HepG2 (cell line): Measurements from ENCODE around the gene CHADL. TPM values are rescaled to one million over a fixed set of nuclear protein-coding genes. Genes with fewer than 3 reads are reported as not detected.

Experiments used
- ATAC-seq: fragments of 200-7000 bp; cut with Tn5 transposase; 3 replicates; pipeline ENCODE4 v1.9.1; 2020; ENCODE audit warnings: mild to moderate bottlenecking, moderate library complexity
- BruUV-seq: library from RNA; stranded (reverse); fragments of 400-500 nt; replicated peaks from 2 replicates; lab custom pipeline; 2021; lab: Mats Ljungman, UMichigan
- CTCF ChIA-PET: fragments of 300-600 bp; formaldehyde crosslinking; extraction: SDS; loops from one replicate; lab custom pipeline; 2021; ENCODE audit warnings: low total read pairs, inconsistent platforms, low intra/inter-chr PET ratio; lab: Yijun Ruan, JAX
- POLR2A ChIA-PET: fragments of 350-600 bp; sonication (Branson Sonifier 250); formaldehyde crosslinking; loops from one replicate; lab custom pipeline; 2020; ENCODE audit warnings: antibody characterized with exemption, inconsistent platforms; lab: Yijun Ruan, JAX
- DNase-seq: peaks from one replicate; pipeline ENCODE4 v3.0.0-alpha.2; 2015; ENCODE audit warnings: low spot score
- FAIRE-seq: peaks from 3 replicates; lab custom pipeline; 2011; peaks lifted over from hg19 to GRCh38; lab: Jason Lieb, UNC
- H2AFZ ChIP-seq: one replicate; pipeline ENCODE4 v1.6.1; 2011; ENCODE audit warnings: low read length, inconsistent platforms
- H3K27ac ChIP-seq: fragments of 300-600 bp; 3 replicates; pipeline ENCODE4 v1.8.0; 2011; ENCODE audit warnings: mixed run types, mild to moderate bottlenecking, mixed read lengths, low read length, inconsistent platforms; ENCODE audit not compliant: insufficient read depth; ENCODE audit errors: extremely low read length
- H3K27me3 ChIP-seq, 2 experiments: fragments of 200-600 bp in 1 of 2; 2 replicates in 1 of 2; 3 replicates in 1 of 2; pipeline versions ENCODE4 v1.6.0 to v1.8.0; 2011; ENCODE audit warnings: low read length in 2 of 2, mild to moderate bottlenecking in 2 of 2, moderate library complexity in 2 of 2, inconsistent platforms in 1 of 2; ENCODE audit not compliant: insufficient read depth in 2 of 2, control insufficient read depth in 1 of 2
- H3K36me3 ChIP-seq, 2 experiments: fragments of 200-600 bp in 1 of 2; replicated peaks in 1 of 2; 2 replicates in 1 of 2; 3 replicates in 1 of 2; pipeline versions ENCODE4 v1.5.1 to v1.8.0; 2011; ENCODE audit warnings: low read length in 2 of 2, inconsistent platforms in 1 of 2; ENCODE audit not compliant: insufficient read depth in 2 of 2, control insufficient read depth in 1 of 2
- H3K4me1 ChIP-seq: 2 replicates; pipeline ENCODE4 v1.5.1; 2012; ENCODE audit warnings: low read length, inconsistent platforms; ENCODE audit not compliant: insufficient read depth
- H3K4me2 ChIP-seq: 2 replicates; pipeline ENCODE4 v1.6.0; 2011; ENCODE audit warnings: low read depth, low read length, inconsistent platforms
- H3K4me3 ChIP-seq, 3 experiments: fragments of 200-600 bp in 1 of 3; sonication (generic), shearing (Covaris generic) in 1 of 3; replicated peaks in 1 of 3; 2 replicates each; pipeline ENCODE4 v1.5.1; 2011 to 2016; ENCODE audit warnings: low read length in 3 of 3, inconsistent platforms in 2 of 3, low read depth in 2 of 3, mild to moderate bottlenecking in 2 of 3, control low read depth in 1 of 3, mixed read lengths in 1 of 3; ENCODE audit not compliant: insufficient read depth in 1 of 3
- H3K79me2 ChIP-seq: one replicate; pipeline ENCODE4 v1.6.1; 2011; ENCODE audit warnings: low read length, inconsistent platforms; ENCODE audit not compliant: insufficient read depth
- H3K9ac ChIP-seq: 2 replicates; pipeline ENCODE4 v1.6.0; 2011; ENCODE audit warnings: mild to moderate bottlenecking, low read depth, low read length, inconsistent platforms; ENCODE audit not compliant: insufficient read depth
- H3K9me3 ChIP-seq: 2 replicates; pipeline ENCODE4 v1.5.1; 2012; ENCODE audit warnings: mild to moderate bottlenecking, low read length
- H4K20me1 ChIP-seq: 2 replicates; pipeline ENCODE4 v1.6.0; 2011; ENCODE audit warnings: inconsistent platforms, mild to moderate bottlenecking, low read length, moderate library complexity; ENCODE audit not compliant: insufficient read depth
- ARNT ChIP-seq: fragments of 450-650 bp; IDR thresholded peaks from 2 replicates; pipeline ENCODE4 v1.6.1; 2017
- BORCS8-MEF2B ChIP-seq: sonication (generic); formaldehyde crosslinking; IDR thresholded peaks from 2 replicates; pipeline ENCODE4 v1.8.0; 2022; ENCODE audit warnings: mild to moderate bottlenecking, missing genetic modification reagents
- CHCHD3 ChIP-seq: sonication (generic); formaldehyde crosslinking; IDR thresholded peaks from 2 replicates; pipeline ENCODE4 v1.8.0; 2022; ENCODE audit warnings: mild to moderate bottlenecking, missing genetic modification reagents, moderate library complexity
- CREB1 ChIP-seq, 2 experiments: fragments of 450-650 bp in 1 of 2; IDR thresholded peaks; 2 replicates each; pipeline ENCODE4 v1.6.1; 2016 to 2017; ENCODE audit warnings: control low read depth in 1 of 2, mild to moderate bottlenecking in 1 of 2, missing compliant biosample characterization in 1 of 2, missing genetic modification characterization in 1 of 2
- KLF16 ChIP-seq, 2 experiments: sonication (generic) in 1 of 2; formaldehyde crosslinking in 1 of 2; IDR thresholded peaks; 2 replicates each; pipeline versions ENCODE4 v1.6.1 to v1.8.0; 2016 to 2023; ENCODE audit warnings: missing genetic modification reagents in 2 of 2, missing compliant biosample characterization in 1 of 2
- MTERF4 ChIP-seq: sonication (generic); formaldehyde crosslinking; IDR thresholded peaks from 2 replicates; pipeline ENCODE4 v1.8.0; 2023; ENCODE audit warnings: mild to moderate bottlenecking, missing genetic modification reagents
- NR0B2 ChIP-seq: sonication (generic); formaldehyde crosslinking; IDR thresholded peaks from 2 replicates; pipeline ENCODE4 v1.4.0; 2020; ENCODE audit warnings: mild to moderate bottlenecking, missing genetic modification reagents
- PHF20 ChIP-seq: sonication (generic); formaldehyde crosslinking; IDR thresholded peaks from 2 replicates; pipeline ENCODE4 v1.5.0; 2020; ENCODE audit warnings: mild to moderate bottlenecking, missing genetic modification reagents
- RERE ChIP-seq: IDR thresholded peaks from 2 replicates; pipeline ENCODE4 v1.6.1; 2016; ENCODE audit warnings: low read depth, missing genetic modification reagents, missing compliant biosample characterization
- SMAD9 ChIP-seq: sonication (generic); formaldehyde crosslinking; IDR thresholded peaks from 2 replicates; pipeline ENCODE4 v1.5.1; 2020; ENCODE audit warnings: mild to moderate bottlenecking, missing genetic modification reagents
- ZNF12 ChIP-seq: sonication (generic); formaldehyde crosslinking; IDR thresholded peaks from 2 replicates; pipeline ENCODE4 v1.5.0; 2020; ENCODE audit warnings: missing genetic modification reagents
- ZNF432 ChIP-seq: sonication (generic); formaldehyde crosslinking; IDR thresholded peaks from 2 replicates; pipeline ENCODE4 v1.5.0; 2020; ENCODE audit warnings: missing genetic modification reagents, mild to moderate bottlenecking, borderline replicate concordance
- ZNF501 ChIP-seq: sonication (generic); formaldehyde crosslinking; IDR thresholded peaks from 2 replicates; pipeline ENCODE4 v1.5.1; 2020; ENCODE audit warnings: mild to moderate bottlenecking, moderate library complexity, missing genetic modification reagents
- ZNF615 ChIP-seq: sonication (generic); formaldehyde crosslinking; IDR thresholded peaks from 2 replicates; pipeline ENCODE4 v1.5.0; 2020; ENCODE audit warnings: mild to moderate bottlenecking, missing genetic modification reagents, borderline replicate concordance
- ZNF629 ChIP-seq: sonication (generic); formaldehyde crosslinking; conservative IDR thresholded peaks from 2 replicates; pipeline ENCODE4 v1.5.0; 2020; ENCODE audit warnings: missing genetic modification reagents
- ZNF784 ChIP-seq: sonication (generic); formaldehyde crosslinking; IDR thresholded peaks from 2 replicates; pipeline ENCODE4 v1.5.1; 2020; ENCODE audit warnings: missing genetic modification reagents, mild to moderate bottlenecking, borderline replicate concordance
- WGBS: methylation state at CpG from one replicate; pipeline ENCODE4 v1.1.6; 2017; ENCODE audit warnings: low lambda C conversion rate; 5-methylcytosine and 5-hydroxymethylcytosine counted together
- in situ Hi-C: cut with HindIII; loops from 2 replicates; pipeline ENCODE4 v1.10.0; 2017; ENCODE audit warnings: low pct_unique_long_range_greater_than_20kb; ENCODE audit not compliant: extremely low pct_ligation_motif_present
- intact Hi-C: fragments of 100-400 bp; cut with micrococcal nuclease; formaldehyde crosslinking; loops from one replicate; pipeline ENCODE4 v1.10.0; 2022; ENCODE audit not compliant: unreplicated experiment
- polyA plus RNA-seq, 8 experiments: library from polyadenylated mRNA; depleted of rRNA in 3 of 8; stranded (reverse) in 7 of 8; unstranded in 1 of 8; fragments of >200 nt; fragmentation: Illumina TruSeq in 4 of 8; extraction: Trizol in 4 of 8; gene quantifications; 2 replicates each; pipeline versions ENCODE4 v1.2.1 to v1.2.3, GENCODE V29; 2011 to 2016; ENCODE audit warnings: low read depth in 4 of 8, missing spikeins in 1 of 8, mixed read lengths in 1 of 8; ENCODE audit not compliant: insufficient read depth in 1 of 8
- total RNA-seq, 5 experiments: library from RNA; depleted of rRNA; stranded (reverse); fragments of >200 nt; fragmentation: Illumina TruSeq; extraction: Trizol; gene quantifications; 2 replicates each; pipeline ENCODE4 v1.2.3, GENCODE V29; 2016; ENCODE audit warnings: low read depth in 1 of 5

Gene CHADL
- total and polyA plus RNA-seq, 2 of the 13 experiments (the other 11 are each of a cell fraction or from before 2014, with no cell fraction given), result 2.8 to 8.1 TPM

- no peak for TF ChIP-seq RERE (CRISPR knock-in tag)
These were observed 23.7 kb upstream of the CHADL start (continued) for GRCh38 chr22:41264408-41264941.

- ChIA-PET POLR2A (interaction anchor here (0.9 kb wide), 1 partner anchor 45 kb away, joined by 3 read pairs; no protein-coding TSS in a partner anchor), CTCF (no interaction called here)
- in situ Hi-C loops (no loop called here), intact Hi-C loops (no loop called here)
- H2AFZ ChIP-seq, result no peak overlapping the region
- 94% methylated on average over 2 of the region's 2 CpGs for WGBS
- FAIRE-seq (no peak), ATAC-seq (no peak), DNase-seq (no peak)
- no peaks in the 10 kb centered on the region for H4K20me1 ChIP-seq
- no peak overlapping the region for H3K27ac ChIP-seq
- no peaks in the 10 kb centered on the region for H3K9me3 ChIP-seq
- no peaks in the 10 kb centered on the region for H3K27me3 ChIP-seq
- no peak overlapping the region for H3K9ac ChIP-seq
- H3K4me2 ChIP-seq, result no peak overlapping the region
- no peaks in the 10 kb centered on the region for H3K79me2 ChIP-seq
- no peaks in the 10 kb centered on the region for H3K4me1 ChIP-seq
- H3K4me3 ChIP-seq, result no peak overlapping the region
- peaks cover 52 to 83% of the 10 kb centered on the region in 2 experiments for H3K36me3 ChIP-seq
- BruUV-seq, result no TSS peak
- TF ChIP-seq ZNF629 (CRISPR knock-in tag), result no peak
- no peak for TF ChIP-seq ARNT
- TF ChIP-seq NR0B2 (CRISPR knock-in tag), result no peak
- no peak for TF ChIP-seq SMAD9 (CRISPR knock-in tag)
- TF ChIP-seq ZNF784 (CRISPR knock-in tag), result no peak
- TF ChIP-seq CHCHD3, result no peak
- TF ChIP-seq CREB1 (IDR thresholded peaks at IDR 0.05), result no peak
- no peak for TF ChIP-seq CREB1 (CRISPR knock-in tag; IDR thresholded peaks at IDR 0.05)
- TF ChIP-seq ZNF432 (CRISPR knock-in tag), result no peak
- no peak for TF ChIP-seq BORCS8-MEF2B (CRISPR knock-in tag)
- TF ChIP-seq PHF20 (CRISPR knock-in tag), result no peak
- no peak for TF ChIP-seq MTERF4 (CRISPR knock-in tag)
- TF ChIP-seq ZNF615 (CRISPR knock-in tag), result no peak
- TF ChIP-seq ZNF501 (CRISPR knock-in tag), result no peak
- TF ChIP-seq KLF16 (CRISPR knock-in tag; IDR thresholded peaks at IDR 0.05), result no peak
- no peak for TF ChIP-seq ZNF12
These were observed 23.0 kb upstream of the CHADL start for GRCh38 chr22:41263704-41264103.
